A673 (cell line): ENCODE results near the gene ANKS6. TPM values are rescaled to one million over a fixed set of nuclear protein-coding genes. Genes with fewer than 3 reads are reported as not detected.

Source experiments
- BruUV-seq: library from RNA; stranded (reverse); fragments of 400-500 nt; replicated peaks from 2 replicates; lab custom pipeline; 2021; lab: Mats Ljungman, UMichigan
- CTCF ChIA-PET: fragments of 300-600 bp; sonication (Branson Sonifier 250); formaldehyde crosslinking; loops from one replicate; lab custom pipeline; 2022; ENCODE audit warnings: antibody characterized with exemption; lab: Charles Lee
- POLR2A ChIA-PET: fragments of 300-600 bp; sonication (Branson Sonifier 250); formaldehyde crosslinking; loops from one replicate; lab custom pipeline; 2022; ENCODE audit warnings: antibody characterized with exemption; ENCODE audit not compliant: low non-redundant PET; lab: Charles Lee
- DNase-seq: peaks from one replicate; pipeline ENCODE4 v3.0.0-alpha.2; 2015; ENCODE audit warnings: low spot score
- H3K27ac ChIP-seq: fragments of 200-600 bp; sonication (generic); 2 replicates; pipeline ENCODE4 v1.5.1; 2016; ENCODE audit warnings: mixed run types, low read depth, mild to moderate bottlenecking, mixed read lengths, antibody characterized with exemption, low read length; ENCODE audit not compliant: poor library complexity, severe bottlenecking
- H3K27me3 ChIP-seq: fragments of 200-600 bp; sonication (generic); replicated peaks from 2 replicates; pipeline ENCODE4 v1.6.1; 2017; ENCODE audit warnings: mixed run types, low read depth, mild to moderate bottlenecking, mixed read lengths, antibody characterized with exemption, low read length; ENCODE audit not compliant: insufficient read depth, poor library complexity
- H3K36me3 ChIP-seq: fragments of 200-600 bp; sonication (generic); 2 replicates; pipeline ENCODE4 v1.6.1; 2016; ENCODE audit warnings: mixed run types, mild to moderate bottlenecking, mixed read lengths, antibody characterized with exemption, low read length; ENCODE audit not compliant: insufficient read depth, poor library complexity, severe bottlenecking
- H3K4me1 ChIP-seq: fragments of 200-600 bp; sonication (generic); 2 replicates; pipeline ENCODE4 v1.6.1; 2017; ENCODE audit warnings: mixed run types, mild to moderate bottlenecking, mixed read lengths, antibody characterized with exemption, low read length; ENCODE audit not compliant: insufficient read depth, poor library complexity, severe bottlenecking
- H3K4me3 ChIP-seq: fragments of 200-600 bp; sonication (generic); 2 replicates; pipeline ENCODE4 v1.5.1; 2016; ENCODE audit warnings: low read depth, mixed run types, mild to moderate bottlenecking, mixed read lengths, low read length; ENCODE audit not compliant: poor library complexity, severe bottlenecking
- H3K9me3 ChIP-seq: fragments of 200-600 bp; sonication (generic); 2 replicates; pipeline ENCODE4 v1.6.1; 2016; ENCODE audit warnings: mixed run types, low read depth, mild to moderate bottlenecking, mixed read lengths, antibody characterized with exemption, low read length; ENCODE audit not compliant: poor library complexity, severe bottlenecking
- CTCF ChIP-seq: fragments of 300-800, 200-600 bp; sonication (generic); conservative IDR thresholded peaks from 2 replicates; pipeline ENCODE4 v1.5.1; 2017; ENCODE audit warnings: low read depth, mild to moderate bottlenecking, antibody characterized with exemption, low read length, moderate library complexity, mixed read lengths
- EZH2 ChIP-seq: fragments of 200-600 bp; sonication (generic); IDR thresholded peaks from 2 replicates; pipeline ENCODE4 v1.6.1; 2017; ENCODE audit warnings: borderline replicate concordance, low read depth, mild to moderate bottlenecking, mixed read lengths, antibody characterized with exemption, low read length; ENCODE audit not compliant: poor library complexity, severe bottlenecking
- intact Hi-C: fragments of 100-400 bp; cut with micrococcal nuclease; formaldehyde crosslinking; loops from one replicate; pipeline ENCODE4 v1.10.0; 2022; ENCODE audit not compliant: unreplicated experiment
- total RNA-seq: library from RNA; stranded (reverse); gene quantifications from 2 replicates; pipeline ENCODE4 v1.2.3, GENCODE V29; 2021

Gene ANKS6
- total RNA-seq, 1 experiment from 2014 or later: 14.4 TPM

- intact Hi-C loops: no loop called here
- Histone ChIP-seq H3K9me3 (no peaks in the 10 kb centered on the region), H3K4me1 (no peaks in the 10 kb centered on the region), H3K27me3 (peaks cover 39% of the 10 kb centered on the region), H3K4me3 (no peak overlapping the region), H3K27ac (no peak overlapping the region), H3K36me3 (no peaks in the 10 kb centered on the region)
- no TSS peak for BruUV-seq
- ChIA-PET CTCF (interaction anchor here (0.6 kb wide), 1 partner anchor 194 kb away, joined by 4 read pairs; no protein-coding TSS in a partner anchor), POLR2A (no interaction called here)
- DNase-seq: no peak
- TF ChIP-seq CTCF (no peak), EZH2 (no peak)
These were observed 9.3 kb upstream of the ANKS6 start for GRCh38 chr9:98805506-98806272.

GRCh38 chr9:98804083-98804482, 7.7 kb upstream of the ANKS6 start:
- intact Hi-C loops: no loop called here

GRCh38 chr9:98801969-98802371, 5.6 kb upstream of the ANKS6 start:
- BruUV-seq: no TSS peak
- DNase-seq: no peak
- intact Hi-C loops: no loop called here
- Histone ChIP-seq H3K9me3 (no peaks in the 10 kb centered on the region), H3K27me3 (peaks cover 26% of the 10 kb centered on the region), H3K4me1 (no peaks in the 10 kb centered on the region), H3K4me3 (no peak overlapping the region), H3K36me3 (no peaks in the 10 kb centered on the region), H3K27ac (no peak overlapping the region)
- ChIA-PET CTCF (no interaction called here), POLR2A (interaction anchor here (0.6 kb wide), 1 partner anchor 848 kb away, joined by 3 read pairs; no protein-coding TSS in a partner anchor)
- TF ChIP-seq EZH2: no peak
- no peak for TF ChIP-seq CTCF

More at GRCh38 chr9:98804083-98804482, 7.7 kb upstream of the ANKS6 start:
- no peak overlapping the region for H3K27ac ChIP-seq
- no peak for TF ChIP-seq CTCF
- TF ChIP-seq EZH2: no peak
- no peak for DNase-seq
- no peaks in the 10 kb centered on the region for H3K4me1 ChIP-seq
- no peaks in the 10 kb centered on the region for H3K36me3 ChIP-seq
- ChIA-PET CTCF (no interaction called here), POLR2A (no interaction called here)
- H3K27me3 ChIP-seq: peaks cover 39% of the 10 kb centered on the region
- no peak overlapping the region for H3K4me3 ChIP-seq
- BruUV-seq: no TSS peak
- H3K9me3 ChIP-seq: no peaks in the 10 kb centered on the region
